Aorta (tissue), 5 donors: Measurements from ENCODE around the gene FAM237B. TPM values are rescaled to one million over a fixed set of nuclear protein-coding genes. Genes with fewer than 3 reads are reported as not detected.

Experiments
- ATAC-seq: fragments of 200-7000 bp; cut with Tn5 transposase; one replicate; pipeline ENCODE4 v1.9.1; 2022; ENCODE audit warnings: moderate library complexity; ENCODE audit not compliant: low FRiP score
- DNase-seq, 2 donors: peaks; one replicate each; pipeline ENCODE4 v3.0.0-alpha.2; 2020
- H3K27ac ChIP-seq, 2 donors: one replicate each; pipeline ENCODE4 v1.5.1; 2013; ENCODE audit warnings: low read length in 2 of 2, mild to moderate bottlenecking in 2 of 2, moderate library complexity in 2 of 2, control low read depth in 1 of 2, inconsistent platforms in 1 of 2, low read depth in 1 of 2
- H3K27me3 ChIP-seq, 2 donors: one replicate each; pipeline ENCODE4 v1.6.1; 2013; ENCODE audit warnings: control low read depth in 1 of 2, low read length in 1 of 2, mild to moderate bottlenecking in 1 of 2, moderate library complexity in 1 of 2; ENCODE audit not compliant: insufficient read depth in 2 of 2, control insufficient read depth in 1 of 2
- H3K36me3 ChIP-seq, 2 donors: one replicate each; pipeline ENCODE4 v1.6.1; 2013; ENCODE audit warnings: control low read depth in 1 of 2, low read length in 1 of 2, mild to moderate bottlenecking in 1 of 2; ENCODE audit not compliant: insufficient read depth in 2 of 2, control insufficient read depth in 1 of 2
- H3K4me1 ChIP-seq, 2 donors: one replicate each; pipeline ENCODE4 v1.6.1; 2013; ENCODE audit warnings: low read length in 2 of 2, control low read depth in 1 of 2, mild to moderate bottlenecking in 1 of 2, moderate library complexity in 1 of 2; ENCODE audit not compliant: insufficient read depth in 2 of 2, control insufficient read depth in 1 of 2
- H3K4me3 ChIP-seq, 2 donors: one replicate each; pipeline ENCODE4 v1.5.1; 2013; ENCODE audit warnings: low read length in 2 of 2, control low read depth in 1 of 2, mild to moderate bottlenecking in 1 of 2
- H3K9me3 ChIP-seq: one replicate; pipeline ENCODE4 v1.6.1; 2013; ENCODE audit warnings: mild to moderate bottlenecking, low read length; ENCODE audit not compliant: control insufficient read depth
- WGBS, 2 donors: extraction: QIAGEN DNeasy Blood & Tissue Kit; methylation state at CpG; one replicate each; pipeline ENCODE4 v1.1.7; 2013; 5-methylcytosine and 5-hydroxymethylcytosine counted together
- intact Hi-C, 2 donors: fragments of 100-400 bp; cut with DNase I; formaldehyde crosslinking; loops; one replicate each; pipeline versions ENCODE4 v1.14.2 to v1.15.0; 2022
- polyA plus RNA-seq, 2 donors: library from polyadenylated mRNA; stranded (reverse); fragments of 200-250 nt; gene quantifications; one replicate each; pipeline ENCODE4 v1.2.3, GENCODE V29; 2013
- total RNA-seq, 2 donors: library from RNA; stranded (reverse); fragmentation: NEBNext Ultra II Directional; extraction: Animal tissue kit (Norgen Biotek cat#: 25700); gene quantifications; one replicate each; pipeline ENCODE4 v1.2.1, GENCODE V29; 2021
- donor health status: healthy with polysubstance abuse.
- donor health status: Bipolar disorder and iron deficiency.
- donor health status: DM: no; HTN: no; CAD: no.
- donor health status: DM: no; HTN: no; CAD: no.
- donor health status: DM: yes; HTN: yes; CAD: no.

The FAM237B gene
- total and polyA plus RNA-seq, 4 donors: not detected

DNA sequence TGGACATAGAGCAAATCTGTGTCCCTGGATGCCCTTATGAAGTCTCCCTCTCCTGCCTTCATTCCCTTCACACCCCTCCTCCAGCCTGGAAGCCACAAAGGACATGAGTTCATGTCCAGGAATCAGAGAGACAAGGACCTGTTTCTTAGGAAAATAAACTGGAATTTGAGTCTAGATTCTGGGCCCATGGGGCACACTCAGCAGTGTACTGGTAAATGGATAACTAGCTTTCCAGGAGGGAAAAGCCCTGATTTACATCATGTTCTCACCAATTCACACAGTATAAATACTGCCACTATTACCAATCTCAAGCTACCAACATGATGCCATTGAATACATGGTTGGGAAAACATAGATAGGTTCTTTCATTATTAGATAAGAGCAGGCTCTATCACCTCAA, 9.9 kb downstream of the FAM237B start:
- no peaks in the 10 kb centered on the region for H3K4me1 ChIP-seq
- no peak overlapping the region for H3K27ac ChIP-seq
- H3K9me3 ChIP-seq: no peaks in the 10 kb centered on the region
- no peak overlapping the region for H3K4me3 ChIP-seq
- no peaks in the 10 kb centered on the region for H3K27me3 ChIP-seq
- no peaks in the 10 kb centered on the region for H3K36me3 ChIP-seq
- DNase-seq (no peak), ATAC-seq (no peak)
- intact Hi-C loops: loop anchor here in 1 of 2 donors (5.0 kb wide), 1 partner anchor 116 kb away; no protein-coding TSS in a partner anchor

DNA sequence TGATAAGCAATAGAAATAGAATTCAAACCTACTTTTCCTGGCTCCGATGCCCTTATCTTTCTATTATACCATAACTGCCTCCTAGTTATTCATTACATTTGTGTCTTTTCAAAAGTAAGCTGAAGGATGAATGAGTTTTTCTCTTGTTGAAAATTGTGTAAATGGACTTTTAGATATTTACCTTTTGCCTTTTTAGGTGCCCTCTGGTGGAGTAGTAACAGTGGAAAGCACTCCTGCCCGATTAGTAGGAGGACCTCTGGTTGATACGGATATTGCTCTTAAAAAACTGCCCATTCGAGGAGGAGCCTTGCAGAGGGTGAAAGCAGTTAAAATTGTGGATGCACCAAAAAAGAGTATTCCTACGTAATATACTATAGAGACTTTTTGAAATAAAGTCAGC, 11.2 kb downstream of the FAM237B start:
- Histone ChIP-seq H3K9me3 (no peaks in the 10 kb centered on the region), H3K27me3 (no peaks in the 10 kb centered on the region), H3K36me3 (no peaks in the 10 kb centered on the region), H3K27ac (no peak overlapping the region), H3K4me1 (no peaks in the 10 kb centered on the region), H3K4me3 (no peak overlapping the region)
- DNase-seq (no peak), ATAC-seq (no peak)
- intact Hi-C loops: loop anchor here in 1 of 2 donors (5.0 kb wide), 1 partner anchor 117 kb away; no protein-coding TSS in a partner anchor
- WGBS, 2 donors: 80 to 82% methylated on average over 5 of the region's 5 CpGs

DNA sequence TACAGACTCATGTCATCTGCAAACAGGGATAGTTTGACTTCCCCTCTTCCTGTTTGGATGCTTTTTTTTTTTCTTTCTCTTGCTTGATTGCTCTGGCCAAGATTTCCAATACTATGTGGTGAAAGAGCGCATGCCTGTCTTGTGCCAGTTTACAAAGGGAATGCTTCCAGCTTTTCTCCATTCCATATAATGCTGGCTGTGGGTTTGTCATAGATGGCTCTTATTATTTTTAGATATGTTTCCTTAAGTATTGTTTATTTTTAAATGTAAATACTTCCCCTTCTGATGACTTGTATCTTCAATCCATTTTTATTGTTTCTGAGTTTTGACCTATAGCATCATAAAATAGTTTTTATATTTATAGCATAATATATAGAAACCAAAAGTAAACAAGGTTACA, 17.9 kb downstream of the FAM237B start:
- no peaks in the 10 kb centered on the region for H3K4me1 ChIP-seq
- 83 to 88% methylated on average over 1 of the region's 1 CpG for WGBS, 2 donors
- intact Hi-C loops: no loop called here

DNA sequence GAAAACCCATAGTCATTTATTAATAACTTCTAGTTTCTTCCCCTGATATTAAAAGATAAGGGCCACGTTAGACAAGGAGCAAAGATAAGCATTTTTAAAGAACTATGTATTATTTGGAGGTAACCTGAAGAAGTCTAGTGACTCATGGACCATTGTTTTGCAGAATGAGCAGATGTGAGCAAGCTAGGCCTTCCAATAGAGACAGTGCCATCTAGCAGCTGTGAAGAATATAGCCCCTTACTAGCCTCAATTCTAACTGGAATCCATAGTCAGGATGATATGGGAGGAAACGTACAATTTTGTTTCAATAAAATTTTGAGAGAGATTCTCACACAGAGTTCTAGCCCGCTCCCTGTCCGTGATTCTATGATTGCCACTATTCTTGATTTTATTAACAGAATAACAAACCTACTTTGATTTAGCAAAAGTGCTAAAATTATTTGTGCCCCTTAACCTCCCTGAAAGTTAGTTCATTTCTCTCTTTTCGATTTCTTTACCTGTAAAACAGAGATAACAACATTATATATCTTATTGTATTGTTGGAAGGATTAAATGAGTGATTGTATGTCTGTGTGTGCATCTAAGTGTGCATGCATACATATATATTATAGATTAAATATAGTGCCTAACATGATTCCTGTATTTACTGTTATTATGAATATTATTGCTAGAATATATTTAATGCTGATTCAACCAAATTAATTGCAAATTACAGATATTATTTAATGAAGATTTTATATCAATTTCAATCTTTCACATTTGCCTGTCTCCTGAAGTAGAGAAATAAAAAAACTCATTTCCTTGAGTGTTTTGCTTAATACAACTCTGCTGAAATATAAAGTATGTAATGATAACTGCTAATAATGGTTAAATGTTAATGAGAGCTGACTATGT, 22.7 kb downstream of the FAM237B start:
- H3K4me1 ChIP-seq: no peaks in the 10 kb centered on the region
- peak; percentile 74 for ATAC-seq
- WGBS, 2 donors: 49 to 50% methylated on average over 5 of the region's 5 CpGs
- no peak overlapping the region for H3K4me3 ChIP-seq
- H3K27ac ChIP-seq: no peak overlapping the region
- no peaks in the 10 kb centered on the region for H3K9me3 ChIP-seq
- no peaks in the 10 kb centered on the region for H3K27me3 ChIP-seq
- intact Hi-C loops: no loop called here
- DNase-seq: no peak
- H3K36me3 ChIP-seq: no peaks in the 10 kb centered on the region

More for the DNA sequence above, 17.9 kb downstream of the FAM237B start:
- Histone ChIP-seq H3K27me3 (no peaks in the 10 kb centered on the region), H3K9me3 (no peaks in the 10 kb centered on the region), H3K4me3 (no peak overlapping the region), H3K27ac (no peak overlapping the region), H3K36me3 (no peaks in the 10 kb centered on the region)
- no peak for ATAC-seq
- no peak for DNase-seq

DNA sequence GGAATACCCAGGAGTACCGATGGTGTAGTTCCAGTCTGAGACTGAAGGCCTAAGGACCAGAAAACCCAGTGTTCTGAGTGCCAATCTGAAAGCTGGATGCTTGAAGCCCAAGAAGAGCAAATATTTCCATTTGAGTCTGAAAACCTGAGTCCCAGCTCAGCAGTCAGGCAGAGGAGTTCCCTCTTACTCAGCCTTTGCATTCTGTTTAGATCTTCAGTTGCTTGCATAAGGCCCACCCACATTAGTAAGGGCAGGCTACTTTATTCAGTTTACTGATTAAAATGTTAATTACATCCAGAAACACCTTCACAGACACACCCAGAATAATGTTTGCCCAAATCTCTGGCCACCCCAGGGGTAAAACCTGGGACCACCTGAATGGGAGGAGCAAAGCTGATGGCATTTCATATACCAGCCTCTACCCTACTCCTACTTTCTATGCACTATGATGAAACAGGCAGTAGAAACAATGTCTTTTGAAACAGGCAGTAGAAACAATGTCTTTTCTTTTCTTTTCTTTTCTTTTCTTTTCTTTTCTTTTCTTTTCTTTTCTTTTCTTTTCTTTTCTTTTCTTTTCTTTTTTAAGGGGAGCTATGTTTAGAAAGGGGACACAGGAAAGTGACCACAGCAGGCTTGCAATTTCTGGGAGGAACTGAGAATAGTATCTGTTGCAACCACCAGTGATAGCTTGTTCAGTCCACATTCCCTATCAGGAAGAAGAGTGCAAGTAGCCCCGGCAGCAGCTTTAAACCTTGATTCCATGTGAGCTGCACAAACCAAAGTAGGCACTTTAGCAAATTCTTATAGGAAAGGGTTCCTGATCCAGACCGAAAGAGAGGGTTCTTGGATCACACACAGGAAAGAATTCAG, 30.6 kb downstream of the FAM237B start:
- ATAC-seq (no peak), DNase-seq (no peak)
- H3K4me1 ChIP-seq: no peaks in the 10 kb centered on the region
- H3K4me3 ChIP-seq: no peak overlapping the region
- H3K36me3 ChIP-seq: no peaks in the 10 kb centered on the region
- intact Hi-C loops: no loop called here
- H3K9me3 ChIP-seq: no peaks in the 10 kb centered on the region
- WGBS, 2 donors: 92 to 97% methylated on average over 3 of the region's 3 CpGs
- no peaks in the 10 kb centered on the region for H3K27me3 ChIP-seq
- no peak overlapping the region for H3K27ac ChIP-seq

DNA sequence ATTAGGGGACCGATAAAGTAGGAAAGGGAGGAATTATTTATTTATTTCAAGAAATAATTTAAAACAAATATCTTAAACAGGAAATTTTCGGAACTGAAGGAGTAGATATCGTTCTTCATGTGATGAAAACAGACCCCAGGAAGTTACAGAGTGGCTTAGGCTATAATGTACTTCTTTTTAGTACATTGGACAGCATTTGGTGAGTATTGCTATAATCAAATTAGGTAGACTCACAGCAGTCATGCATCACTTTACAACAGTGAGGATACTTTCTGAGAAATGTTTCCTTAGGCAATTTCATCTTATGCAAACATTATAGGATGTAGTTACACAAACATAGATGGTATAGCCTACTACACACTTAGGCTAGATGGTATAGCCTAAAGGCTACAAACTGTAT, 33.0 kb downstream of the FAM237B start:
- H3K36me3 ChIP-seq: no peaks in the 10 kb centered on the region
- H3K4me3 ChIP-seq: no peak overlapping the region
- H3K27ac ChIP-seq: no peak overlapping the region
- H3K27me3 ChIP-seq: no peaks in the 10 kb centered on the region
- DNase-seq (no peak), ATAC-seq (no peak)
- no peaks in the 10 kb centered on the region for H3K9me3 ChIP-seq
- 80 to 88% methylated on average over 3 of the region's 3 CpGs for WGBS, 2 donors
- no peaks in the 10 kb centered on the region for H3K4me1 ChIP-seq
- intact Hi-C loops: no loop called here

DNA sequence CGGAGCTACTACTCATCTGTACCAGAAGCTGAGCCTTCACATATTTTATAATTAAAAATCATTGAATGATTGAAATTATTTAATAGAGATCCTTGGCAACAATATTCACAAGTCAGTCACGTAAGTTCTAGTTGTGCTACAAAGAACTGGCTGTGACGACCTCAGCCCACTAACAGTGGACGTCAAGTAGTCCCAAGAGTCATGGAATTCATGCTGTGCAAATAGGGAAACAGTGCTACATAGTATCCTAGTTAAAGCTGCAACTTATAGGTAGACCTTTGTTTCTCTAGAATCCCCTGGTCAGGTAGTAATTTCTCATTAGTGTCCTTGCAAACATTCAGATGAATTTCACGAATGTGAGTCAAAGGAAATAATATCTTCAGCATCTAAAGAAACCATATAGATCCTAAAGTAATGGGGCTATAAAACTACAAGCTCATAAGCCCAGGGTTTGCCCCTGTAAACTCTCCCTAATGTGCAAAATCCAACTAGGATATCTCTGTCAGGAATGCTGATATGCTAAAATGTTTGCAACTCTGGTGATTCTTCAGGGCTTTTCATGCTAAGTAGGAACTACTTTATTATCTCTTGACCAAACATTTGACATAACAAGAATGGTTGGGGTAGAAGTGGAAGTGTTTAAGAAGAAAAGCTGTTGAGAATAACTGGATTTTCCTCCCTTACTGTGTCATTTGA, 44.9 kb downstream of the FAM237B start:
- Histone ChIP-seq H3K4me1 (no peaks in the 10 kb centered on the region), H3K4me3 (no peak overlapping the region), H3K9me3 (no peaks in the 10 kb centered on the region), H3K36me3 (peaks cover 0 to 2% of the 10 kb centered on the region in 2 donors), H3K27ac (no peak overlapping the region), H3K27me3 (no peaks in the 10 kb centered on the region)
- DNase-seq (no peak), ATAC-seq (no peak)
- 70% methylated on average over 5 of the region's 5 CpGs for WGBS, 2 donors
- intact Hi-C loops: no loop called here

DNA sequence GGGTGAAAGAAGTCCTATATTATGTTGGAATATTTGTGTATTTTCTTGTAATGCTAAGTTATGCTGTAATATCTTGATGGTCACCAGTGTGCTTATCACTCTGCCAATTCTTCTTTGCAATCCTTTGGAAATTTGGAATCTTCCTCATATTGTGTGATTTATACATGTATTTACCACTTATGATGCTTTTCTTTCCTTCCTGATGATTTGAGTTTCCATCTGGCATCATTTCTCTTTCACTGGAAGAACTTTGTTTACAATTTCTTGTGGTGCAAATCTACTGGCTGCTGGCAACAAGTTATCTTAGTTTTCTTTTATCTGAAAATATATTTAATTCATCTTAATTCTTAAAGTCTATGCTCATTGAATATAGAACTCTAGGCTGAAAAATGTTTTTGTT, 46.9 kb downstream of the FAM237B start:
- H3K9me3 ChIP-seq: no peaks in the 10 kb centered on the region
- ATAC-seq (no peak), DNase-seq (no peak)
- intact Hi-C loops: no loop called here
- H3K36me3 ChIP-seq: no peaks in the 10 kb centered on the region
- no peak overlapping the region for H3K4me3 ChIP-seq
- no peaks in the 10 kb centered on the region for H3K4me1 ChIP-seq
- H3K27me3 ChIP-seq: no peaks in the 10 kb centered on the region
- H3K27ac ChIP-seq: no peak overlapping the region
